GM10248 (cell line): Measurements from ENCODE around the gene HES1.

ENCODE experiments used
- CTCF ChIA-PET: fragments of 300-600 bp; sonication (Branson Sonifier 250); formaldehyde crosslinking; extraction: SDS; loops from one replicate; lab custom pipeline; 2021; ENCODE audit warnings: antibody characterized with exemption; lab: Yijun Ruan, JAX
- POLR2A ChIA-PET: fragments of 350-650 bp; sonication (Branson Sonifier 250); formaldehyde crosslinking; extraction: SDS; loops from one replicate; lab custom pipeline; 2020; ENCODE audit warnings: antibody characterized with exemption; lab: Yijun Ruan, JAX
- DNase-seq: peaks from one replicate; pipeline ENCODE4 v3.0.0; 2012; ENCODE audit errors: extremely low spot score
- TF ChIP-seq, protein P1 (sequence below): IDR thresholded peaks from 2 replicates; pipeline ENCODE4 v1.5.1; 2012; ENCODE audit warnings: mild to moderate bottlenecking, low read depth; ENCODE audit errors: extremely low read depth, missing control alignments, control extremely low read depth

Gene HES1

GRCh38 chr3:194134757-194135515 is 1.0 kb upstream of the HES1 start:
- TF ChIP-seq, protein P1, sequence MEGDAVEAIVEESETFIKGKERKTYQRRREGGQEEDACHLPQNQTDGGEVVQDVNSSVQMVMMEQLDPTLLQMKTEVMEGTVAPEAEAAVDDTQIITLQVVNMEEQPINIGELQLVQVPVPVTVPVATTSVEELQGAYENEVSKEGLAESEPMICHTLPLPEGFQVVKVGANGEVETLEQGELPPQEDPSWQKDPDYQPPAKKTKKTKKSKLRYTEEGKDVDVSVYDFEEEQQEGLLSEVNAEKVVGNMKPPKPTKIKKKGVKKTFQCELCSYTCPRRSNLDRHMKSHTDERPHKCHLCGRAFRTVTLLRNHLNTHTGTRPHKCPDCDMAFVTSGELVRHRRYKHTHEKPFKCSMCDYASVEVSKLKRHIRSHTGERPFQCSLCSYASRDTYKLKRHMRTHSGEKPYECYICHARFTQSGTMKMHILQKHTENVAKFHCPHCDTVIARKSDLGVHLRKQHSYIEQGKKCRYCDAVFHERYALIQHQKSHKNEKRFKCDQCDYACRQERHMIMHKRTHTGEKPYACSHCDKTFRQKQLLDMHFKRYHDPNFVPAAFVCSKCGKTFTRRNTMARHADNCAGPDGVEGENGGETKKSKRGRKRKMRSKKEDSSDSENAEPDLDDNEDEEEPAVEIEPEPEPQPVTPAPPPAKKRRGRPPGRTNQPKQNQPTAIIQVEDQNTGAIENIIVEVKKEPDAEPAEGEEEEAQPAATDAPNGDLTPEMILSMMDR, result no peak
- ChIA-PET POLR2A (no interaction called here), CTCF (interaction anchor here (1.5 kb wide), 1 partner anchor 181 kb away, joined by 4 read pairs; no protein-coding TSS in a partner anchor)
- peak; percentile 77 for DNase-seq

GRCh38 chr3:194135516-194135805 is 487 bp upstream of the HES1 start:
- ChIA-PET POLR2A (no interaction called here), CTCF (interaction anchor here (1.5 kb wide), 1 partner anchor 180 kb away, joined by 4 read pairs; no protein-coding TSS in a partner anchor)
- no peak for DNase-seq
- TF ChIP-seq, protein P1, result no peak

- ChIA-PET POLR2A (interaction anchor here (0.6 to 0.8 kb wide), 2 partner anchors 32 to 169 kb away, joined by 4 to 6 read pairs; no protein-coding TSS in a partner anchor), CTCF (interaction anchor here (1.0 kb wide), 1 partner anchor 179 kb away, joined by 3 read pairs; no protein-coding TSS in a partner anchor)
- no peak for DNase-seq
- TF ChIP-seq, protein P1, result no peak
Observed at GRCh38 chr3:194136519-194137007, 615 bp downstream of the HES1 start.

GRCh38 chr3:194137008-194137505 is 1.1 kb downstream of the HES1 start:
- POLR2A ChIA-PET, result interaction anchor here (0.8 kb wide), 1 partner anchor 32 kb away, joined by 4 read pairs; no protein-coding TSS in a partner anchor
- no peak for DNase-seq
- TF ChIP-seq, protein P1, result no peak
- CTCF ChIA-PET, result interaction anchor here (1.0 kb wide), 1 partner anchor 179 kb away, joined by 3 read pairs; no protein-coding TSS in a partner anchor

DNA sequence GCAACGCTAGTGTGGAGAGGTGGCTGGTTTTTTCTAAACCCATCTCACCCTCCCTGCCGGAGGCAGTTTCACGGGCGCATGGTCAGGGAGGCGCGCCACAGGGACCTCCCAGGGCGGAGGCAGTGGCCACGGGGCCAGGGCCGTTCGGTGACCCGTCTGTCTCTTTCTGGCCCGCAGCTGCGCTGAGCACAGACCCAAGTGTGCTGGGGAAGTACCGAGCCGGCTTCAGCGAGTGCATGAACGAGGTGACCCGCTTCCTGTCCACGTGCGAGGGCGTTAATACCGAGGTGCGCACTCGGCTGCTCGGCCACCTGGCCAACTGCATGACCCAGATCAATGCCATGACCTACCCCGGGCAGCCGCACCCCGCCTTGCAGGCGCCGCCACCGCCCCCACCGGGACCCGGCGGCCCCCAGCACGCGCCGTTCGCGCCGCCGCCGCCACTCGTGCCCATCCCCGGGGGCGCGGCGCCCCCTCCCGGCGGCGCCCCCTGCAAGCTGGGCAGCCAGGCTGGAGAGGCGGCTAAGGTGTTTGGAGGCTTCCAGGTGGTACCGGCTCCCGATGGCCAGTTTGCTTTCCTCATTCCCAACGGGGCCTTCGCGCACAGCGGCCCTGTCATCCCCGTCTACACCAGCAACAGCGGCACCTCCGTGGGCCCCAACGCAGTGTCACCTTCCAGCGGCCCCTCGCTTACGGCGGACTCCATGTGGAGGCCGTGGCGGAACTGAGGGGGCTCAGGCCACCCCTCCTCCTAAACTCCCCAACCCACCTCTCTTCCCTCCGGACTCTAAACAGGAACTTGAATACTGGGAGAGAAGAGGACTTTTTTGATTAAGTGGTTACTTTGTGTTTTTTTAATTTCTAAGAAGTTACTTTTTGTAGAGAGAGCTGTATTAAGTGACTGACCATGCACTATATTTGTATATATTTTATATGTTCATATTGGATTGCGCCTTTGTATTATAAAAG is 1.8 kb downstream of the HES1 start:
- peak; percentile 79 for DNase-seq
- TF ChIP-seq, protein P1, result peak; percentile 68
- ChIA-PET CTCF (interaction anchor here (0.7 to 4.5 kb wide), 5 partner anchors 37 to 370 kb away, joined by 3 to 22 read pairs (median 4); no protein-coding TSS in a partner anchor), POLR2A (interaction anchor here (0.8 kb wide), 1 partner anchor 1592 kb away, joined by 3 read pairs; no protein-coding TSS in a partner anchor)
